HAP-1 (cell line): ENCODE results near the gene CCN6.

Experiments used
- DNase-seq, 2 experiments: peaks; one replicate each; pipeline ENCODE4 v3.0.0-alpha.2; 2016 to 2020; ENCODE audit warnings: low spot score in 2 of 2
- H3K27me3 ChIP-seq: fragments of 250-450 bp; sonication (Bioruptor Pico); 2 replicates; pipeline ENCODE4 v1.5.1; 2020; ENCODE audit warnings: low read depth, mild to moderate bottlenecking, moderate library complexity
- H3K36me3 ChIP-seq: fragments of 250-450 bp; sonication (Bioruptor Pico); replicated peaks from 2 replicates; pipeline ENCODE4 v1.5.1; 2020; ENCODE audit warnings: mild to moderate bottlenecking
- H3K4me1 ChIP-seq: fragments of 250-450 bp; sonication (Bioruptor Pico); 2 replicates; pipeline ENCODE4 v1.5.1; 2020; ENCODE audit warnings: mild to moderate bottlenecking
- H3K4me3 ChIP-seq: fragments of 250-450 bp; sonication (Bioruptor Pico); 2 replicates; pipeline ENCODE4 v1.5.1; 2020; ENCODE audit warnings: mild to moderate bottlenecking, moderate library complexity
- H3K9me3 ChIP-seq: fragments of 250-450 bp; sonication (Bioruptor Pico); 2 replicates; pipeline ENCODE4 v1.5.1; 2020; ENCODE audit warnings: mild to moderate bottlenecking, moderate library complexity
- in situ Hi-C: fragments of 300-500 bp; cut with MboI; formaldehyde crosslinking; loops from 3 replicates; pipeline ENCODE4 v1.14.3; 2020; ENCODE audit warnings: low sequenced_read_pairs, inconsistent platforms, mixed read lengths

Gene CCN6

DNA sequence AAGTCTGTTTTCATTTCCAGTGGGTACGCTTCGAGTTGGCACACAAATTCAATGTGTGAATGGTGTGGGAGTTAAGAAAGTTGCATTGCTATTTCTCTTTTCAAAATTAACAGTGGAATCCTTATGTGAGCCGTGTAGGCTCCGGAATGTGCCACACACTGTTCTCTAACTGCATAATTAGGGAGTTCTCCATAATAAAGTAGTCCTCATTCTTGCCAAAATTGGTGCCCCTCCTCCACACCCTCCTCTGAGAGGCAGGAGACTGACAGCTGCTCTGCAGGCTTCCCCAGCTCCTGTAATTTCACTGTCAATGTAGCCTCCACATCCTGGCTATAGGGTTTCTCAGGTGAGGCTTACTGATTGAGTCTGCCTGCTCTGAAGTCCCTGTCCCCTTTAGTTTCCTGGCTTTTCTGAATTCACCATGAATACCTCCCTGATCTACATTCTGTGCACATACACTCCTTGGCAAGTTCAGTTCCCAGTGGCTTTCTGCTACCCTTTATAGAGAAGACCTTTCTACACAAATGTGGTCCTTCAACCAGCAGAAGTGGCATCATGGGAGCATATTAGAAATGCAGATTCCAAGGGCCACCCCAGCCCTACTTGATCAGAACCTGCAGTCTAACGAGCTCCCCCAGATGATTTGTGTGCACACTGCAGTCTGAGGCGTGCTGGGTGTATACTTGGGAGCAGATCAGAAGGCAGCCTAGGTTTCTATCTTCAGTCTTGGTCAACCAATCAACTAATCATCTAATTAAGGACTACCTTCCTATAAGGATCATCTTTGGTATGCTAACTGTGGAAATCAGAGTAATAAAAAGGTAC is 19.9 kb upstream of the CCN6 start:
- Histone ChIP-seq H3K9me3 (no peaks in the 10 kb centered on the region), H3K4me1 (0 out of 2 replicates have a peak, but pooled peaks cover 2% of the 10 kb centered on the region), H3K4me3 (no peak overlapping the region), H3K36me3 (no peaks in the 10 kb centered on the region), H3K27me3 (no peaks in the 10 kb centered on the region)
- in situ Hi-C loops = loop anchor here (25.0 kb wide), 1 partner anchor 997 kb away; no protein-coding TSS in a partner anchor
- peak; percentile 11 to 48 for DNase-seq

DNA sequence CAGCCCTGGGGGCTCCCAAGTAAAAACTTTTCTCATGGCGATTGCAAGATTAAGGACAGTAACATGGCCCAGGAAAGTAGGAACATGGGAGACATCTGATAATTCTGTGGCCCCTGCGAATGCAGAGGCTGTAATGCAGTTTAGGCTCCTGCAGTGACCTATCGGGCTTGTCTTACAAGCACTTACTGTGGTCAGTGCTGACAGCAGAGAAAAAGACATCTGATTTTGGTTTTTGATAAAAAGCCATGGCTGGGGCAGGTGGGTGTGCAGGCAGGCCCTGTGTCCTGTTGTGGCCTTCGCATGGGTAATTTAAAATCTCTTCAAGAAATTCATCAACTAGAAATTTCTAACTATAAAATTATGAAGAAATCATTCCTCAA is 19.3 kb upstream of the CCN6 start:
- DNase-seq = no peak
- H3K9me3 ChIP-seq = no peaks in the 10 kb centered on the region
- H3K4me3 ChIP-seq = no peak overlapping the region
- no peaks in the 10 kb centered on the region for H3K27me3 ChIP-seq
- in situ Hi-C loops = loop anchor here (25.0 kb wide), 1 partner anchor 997 kb away; no protein-coding TSS in a partner anchor
- no peaks in the 10 kb centered on the region for H3K36me3 ChIP-seq
- 0 out of 2 replicates have a peak, but pooled peaks cover 2% of the 10 kb centered on the region for H3K4me1 ChIP-seq

GRCh38 chr6:112036088-112036637 is 17.7 kb upstream of the CCN6 start:
- in situ Hi-C loops = loop anchor here (25.0 kb wide), 1 partner anchor 999 kb away; no protein-coding TSS in a partner anchor

GRCh38 chr6:112037783-112038216 is 16.1 kb upstream of the CCN6 start:
- H3K9me3 ChIP-seq = no peaks in the 10 kb centered on the region
- H3K4me1 ChIP-seq = peaks cover 3% of the 10 kb centered on the region; the same call in 1 of the 2 replicates
- no peak for DNase-seq
- no peaks in the 10 kb centered on the region for H3K27me3 ChIP-seq
- no peaks in the 10 kb centered on the region for H3K36me3 ChIP-seq
- in situ Hi-C loops = loop anchor here (25.0 kb wide), 1 partner anchor 1000 kb away; no protein-coding TSS in a partner anchor
- H3K4me3 ChIP-seq = no peak overlapping the region

More at GRCh38 chr6:112036088-112036637, 17.7 kb upstream of the CCN6 start:
- Histone ChIP-seq H3K9me3 (no peaks in the 10 kb centered on the region), H3K4me1 (0 out of 2 replicates have a peak, but pooled peaks cover 2% of the 10 kb centered on the region), H3K36me3 (no peaks in the 10 kb centered on the region), H3K27me3 (no peaks in the 10 kb centered on the region), H3K4me3 (no peak overlapping the region)
- no peak for DNase-seq

- no peaks in the 10 kb centered on the region for H3K9me3 ChIP-seq
- H3K36me3 ChIP-seq = no peaks in the 10 kb centered on the region
- H3K4me1 ChIP-seq = peaks cover 4% of the 10 kb centered on the region; the same call in 1 of the 2 replicates
- H3K27me3 ChIP-seq = no peaks in the 10 kb centered on the region
- H3K4me3 ChIP-seq = no peak overlapping the region
- in situ Hi-C loops = loop anchor here (25.0 kb wide), 1 partner anchor 1001 kb away; no protein-coding TSS in a partner anchor
- DNase-seq = no peak
These were observed 15.6 kb upstream of the CCN6 start for GRCh38 chr6:112038268-112038667.

- in situ Hi-C loops = loop anchor here (25.0 kb wide), 1 partner anchor 1002 kb away; no protein-coding TSS in a partner anchor
- peaks cover 3% of the 10 kb centered on the region; the same call in 1 of the 2 replicates for H3K4me1 ChIP-seq
- H3K36me3 ChIP-seq = no peaks in the 10 kb centered on the region
- no peaks in the 10 kb centered on the region for H3K27me3 ChIP-seq
- no peaks in the 10 kb centered on the region for H3K9me3 ChIP-seq
- no peak overlapping the region for H3K4me3 ChIP-seq
- no peak for DNase-seq
These were observed 15.0 kb upstream of the CCN6 start for GRCh38 chr6:112038756-112039430.

GRCh38 chr6:112039431-112039770 is 14.5 kb upstream of the CCN6 start:
- DNase-seq = no peak
- H3K9me3 ChIP-seq = no peaks in the 10 kb centered on the region
- H3K4me1 ChIP-seq = peaks cover 2% of the 10 kb centered on the region; the same call in 1 of the 2 replicates
- no peaks in the 10 kb centered on the region for H3K36me3 ChIP-seq
- no peak overlapping the region for H3K4me3 ChIP-seq
- in situ Hi-C loops = loop anchor here (25.0 kb wide), 1 partner anchor 1002 kb away; no protein-coding TSS in a partner anchor
- no peaks in the 10 kb centered on the region for H3K27me3 ChIP-seq

DNA sequence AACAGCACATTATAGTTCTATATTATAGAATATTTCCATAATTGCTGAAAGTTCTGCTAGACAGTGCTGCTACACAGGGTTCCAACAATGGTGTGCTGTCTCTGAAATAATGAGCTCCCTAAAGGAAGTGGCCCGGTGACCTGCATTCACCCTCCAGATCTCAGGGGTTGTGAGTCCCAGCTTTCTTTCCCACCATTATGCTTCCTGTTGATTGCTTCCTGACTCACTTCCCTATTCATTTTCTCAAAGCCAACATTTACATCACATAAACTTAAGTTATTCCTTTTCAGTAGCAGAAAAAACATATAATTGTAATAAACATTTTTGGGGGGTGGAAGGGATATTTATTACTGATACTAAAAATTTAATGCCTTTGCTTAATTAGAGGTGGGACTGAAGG is 12.9 kb upstream of the CCN6 start:
- Histone ChIP-seq H3K9me3 (no peaks in the 10 kb centered on the region), H3K4me1 (peaks cover 2% of the 10 kb centered on the region; the same call in 1 of the 2 replicates), H3K36me3 (no peaks in the 10 kb centered on the region), H3K4me3 (no peak overlapping the region), H3K27me3 (no peaks in the 10 kb centered on the region)
- no peak for DNase-seq
- in situ Hi-C loops = loop anchor here (25.0 kb wide), 1 partner anchor 1004 kb away; no protein-coding TSS in a partner anchor

- Histone ChIP-seq H3K36me3 (no peaks in the 10 kb centered on the region), H3K9me3 (no peaks in the 10 kb centered on the region), H3K4me3 (no peak overlapping the region), H3K4me1 (peaks cover 2% of the 10 kb centered on the region; the same call in 1 of the 2 replicates), H3K27me3 (no peaks in the 10 kb centered on the region)
- in situ Hi-C loops = loop anchor here (25.0 kb wide), 1 partner anchor 1004 kb away; no protein-coding TSS in a partner anchor
- DNase-seq = no peak
These were observed 12.4 kb upstream of the CCN6 start for GRCh38 chr6:112041535-112041934.

DNA sequence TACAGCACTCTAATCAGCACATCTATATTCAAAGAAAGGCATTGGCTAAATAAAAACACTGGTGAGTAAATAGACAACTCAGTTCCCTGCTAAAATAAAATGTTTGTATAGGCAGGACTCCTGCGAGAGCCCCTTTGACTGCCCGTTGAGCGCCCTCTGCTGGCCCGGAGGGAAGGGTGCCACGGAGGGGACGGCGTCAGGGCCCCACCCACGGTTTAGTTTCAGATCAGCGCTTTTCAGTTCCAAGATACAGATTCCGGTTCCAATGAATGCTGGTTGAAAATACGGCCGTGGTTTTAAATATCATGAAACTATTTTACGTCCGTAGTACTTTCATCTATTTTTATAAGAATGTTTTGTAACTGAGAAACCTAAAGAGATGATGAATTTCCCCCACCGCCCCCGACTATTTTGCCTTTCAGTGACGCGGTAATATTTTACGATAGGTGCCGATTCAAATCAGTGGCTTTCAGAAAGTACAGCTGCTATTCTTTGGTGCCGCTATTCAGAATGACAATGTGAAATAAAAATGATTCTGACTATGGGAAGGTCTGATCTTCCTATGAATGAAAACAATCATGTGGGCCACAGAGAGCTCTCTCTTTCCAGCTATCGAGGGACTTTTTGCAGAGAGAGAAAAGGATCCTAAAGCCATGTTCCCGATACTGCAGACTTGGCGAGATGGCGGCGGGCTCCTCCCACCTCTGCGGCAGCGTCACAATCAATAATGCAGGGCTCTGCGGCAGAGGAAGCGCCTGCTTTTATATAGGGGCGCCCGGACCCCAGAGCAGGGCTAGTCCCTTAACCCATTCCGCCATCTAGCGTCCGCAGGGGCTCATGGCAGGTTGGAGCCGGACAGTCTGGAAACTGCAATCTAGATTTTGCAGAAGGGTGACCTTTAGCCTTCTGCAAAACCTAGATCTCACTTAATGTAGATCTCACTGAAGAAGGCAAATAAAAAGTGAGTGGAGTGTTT is 10.6 kb upstream of the CCN6 start:
- DNase-seq = peak; percentile 93 to 97
- H3K36me3 ChIP-seq = no peaks in the 10 kb centered on the region
- no peaks in the 10 kb centered on the region for H3K27me3 ChIP-seq
- no peaks in the 10 kb centered on the region for H3K9me3 ChIP-seq
- in situ Hi-C loops = loop anchor here (25.0 kb wide), 1 partner anchor 1006 kb away; no protein-coding TSS in a partner anchor
- H3K4me1 ChIP-seq = peaks cover 2% of the 10 kb centered on the region; the same call in 1 of the 2 replicates
- peak overlapping the region; percentile 44 for H3K4me3 ChIP-seq

- no peaks in the 10 kb centered on the region for H3K9me3 ChIP-seq
- no peak overlapping the region for H3K4me3 ChIP-seq
- in situ Hi-C loops = loop anchor here (25.0 kb wide), 1 partner anchor 1007 kb away; no protein-coding TSS in a partner anchor
- H3K36me3 ChIP-seq = no peaks in the 10 kb centered on the region
- peaks cover 2% of the 10 kb centered on the region; the same call in 1 of the 2 replicates for H3K4me1 ChIP-seq
- H3K27me3 ChIP-seq = no peaks in the 10 kb centered on the region
- no peak for DNase-seq
These were observed 9.7 kb upstream of the CCN6 start for GRCh38 chr6:112044196-112044595.

GRCh38 chr6:112044856-112045255 is 9.0 kb upstream of the CCN6 start:
- no peaks in the 10 kb centered on the region for H3K9me3 ChIP-seq
- peaks cover 2% of the 10 kb centered on the region; the same call in 1 of the 2 replicates for H3K4me1 ChIP-seq
- in situ Hi-C loops = loop anchor here (25.0 kb wide), 1 partner anchor 1008 kb away; no protein-coding TSS in a partner anchor

More at GRCh38 chr6:112044856-112045255, 9.0 kb upstream of the CCN6 start:
- Histone ChIP-seq H3K27me3 (no peaks in the 10 kb centered on the region), H3K4me3 (no peak overlapping the region), H3K36me3 (no peaks in the 10 kb centered on the region)
- DNase-seq = no peak
